Tibial nerve (tissue), 4 donors: ENCODE results near the gene CPA1. TPM values are rescaled to one million over a fixed set of nuclear protein-coding genes. Genes with fewer than 3 reads are reported as not detected.

Experiments used
- DNase-seq, 2 donors: peaks; one replicate each; pipeline ENCODE4 v3.0.0-alpha.2; 2019; ENCODE audit warnings: low spot score in 2 of 2
- H3K27ac ChIP-seq, 4 donors: fragments of 200-600 bp; sonication (generic) in 3 of 4; one replicate each; pipeline ENCODE4 v1.5.1; 2017 to 2019; ENCODE audit warnings: mild to moderate bottlenecking in 1 of 4
- H3K27me3 ChIP-seq, 2 donors: fragments of 200-600 bp; sonication (generic) in 1 of 2; one replicate each; pipeline versions ENCODE4 v1.5.1 to v1.6.0; 2017 to 2019
- H3K36me3 ChIP-seq, 3 donors: fragments of 200-600 bp; sonication (generic); one replicate each; pipeline ENCODE4 v1.5.1; 2018 to 2019
- H3K4me1 ChIP-seq, 4 donors: fragments of 200-600 bp; sonication (generic) in 3 of 4; one replicate each; pipeline ENCODE4 v1.5.1; 2017 to 2019
- H3K4me3 ChIP-seq, 4 donors: fragments of 200-600 bp; sonication (generic) in 3 of 4; one replicate each; pipeline ENCODE4 v1.5.1; 2017 to 2019; ENCODE audit warnings: mild to moderate bottlenecking in 1 of 4, moderate library complexity in 1 of 4
- H3K9me3 ChIP-seq, 4 donors: fragments of 200-600 bp; sonication (generic) in 3 of 4; one replicate each; pipeline ENCODE4 v1.5.1; 2017 to 2019
- EP300 ChIP-seq, 2 donors: sonication (generic); formaldehyde crosslinking; IDR thresholded peaks; one replicate each; pipeline ENCODE4 v1.6.1; 2017; ENCODE audit warnings: antibody characterized with exemption in 2 of 2, mild to moderate bottlenecking in 1 of 2
- POLR2A ChIP-seq, 2 donors: fragments of 450-650 bp; IDR thresholded peaks; one replicate each; pipeline ENCODE4 v1.6.1; 2017; ENCODE audit warnings: antibody characterized with exemption in 2 of 2, mild to moderate bottlenecking in 2 of 2, moderate library complexity in 2 of 2
- WGBS, 2 donors: methylation state at CpG; one replicate each; pipeline ENCODE4 v1.1.5; 2018; 5-methylcytosine and 5-hydroxymethylcytosine counted together
- total RNA-seq, 4 donors: library from RNA; depleted of rRNA; stranded (reverse); fragments of >200 nt; gene quantifications; one replicate each; pipeline ENCODE4 v1.1.0, GENCODE V29; 2016
- TF ChIP-seq, protein P1 (sequence below), 5 experiments: fragments of 200-600 bp in 3 of 5; fragments of 450-650 bp in 2 of 5; sonication (generic) in 3 of 5; IDR thresholded peaks; one replicate each; pipeline ENCODE4 v1.5.1; 2016 to 2019; ENCODE audit warnings: antibody characterized with exemption in 5 of 5, mild to moderate bottlenecking in 3 of 5, moderate library complexity in 2 of 5

CPA1 gene
- total RNA-seq, 4 donors from 2014 or later: 2.9 to 37.8 (median 6.3) TPM

DNA sequence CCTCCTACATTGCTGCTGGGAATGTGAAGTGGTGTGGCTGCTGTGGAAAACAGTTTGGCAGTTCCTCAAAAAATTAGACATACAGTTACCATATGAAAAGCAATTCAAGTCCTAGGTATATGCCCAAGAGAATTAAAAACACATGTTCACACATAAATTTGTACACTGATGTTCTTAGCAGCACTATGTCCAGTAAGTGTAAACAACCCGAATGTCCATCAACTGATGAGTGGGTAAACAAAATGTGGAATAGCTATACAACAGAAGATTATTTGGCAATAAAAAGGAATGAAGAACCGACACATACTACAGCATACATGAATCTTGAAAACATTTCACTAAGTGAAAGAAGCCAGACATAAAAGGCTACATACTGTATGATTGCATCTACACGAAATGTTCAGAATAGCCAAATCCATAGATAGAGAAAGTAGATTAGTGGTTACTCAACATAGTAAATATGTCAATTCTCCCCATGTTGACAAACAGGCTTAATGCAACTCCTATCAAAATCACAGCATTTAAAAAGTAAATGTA is 43.3 kb downstream of the CPA1 start:
- H3K27ac ChIP-seq: no peak overlapping the region
- H3K4me1 ChIP-seq: peaks cover 0 to 20% (median 0%) of the 10 kb centered on the region in 4 donors
- no peak for DNase-seq
- 93 to 96% methylated on average over 3 of the region's 3 CpGs for WGBS, 2 donors
- TF ChIP-seq POLR2A (IDR thresholded peaks at IDR 0.05) (no peak), EP300 (IDR thresholded peaks at IDR 0.05) (no peak)
- TF ChIP-seq, protein P1, sequence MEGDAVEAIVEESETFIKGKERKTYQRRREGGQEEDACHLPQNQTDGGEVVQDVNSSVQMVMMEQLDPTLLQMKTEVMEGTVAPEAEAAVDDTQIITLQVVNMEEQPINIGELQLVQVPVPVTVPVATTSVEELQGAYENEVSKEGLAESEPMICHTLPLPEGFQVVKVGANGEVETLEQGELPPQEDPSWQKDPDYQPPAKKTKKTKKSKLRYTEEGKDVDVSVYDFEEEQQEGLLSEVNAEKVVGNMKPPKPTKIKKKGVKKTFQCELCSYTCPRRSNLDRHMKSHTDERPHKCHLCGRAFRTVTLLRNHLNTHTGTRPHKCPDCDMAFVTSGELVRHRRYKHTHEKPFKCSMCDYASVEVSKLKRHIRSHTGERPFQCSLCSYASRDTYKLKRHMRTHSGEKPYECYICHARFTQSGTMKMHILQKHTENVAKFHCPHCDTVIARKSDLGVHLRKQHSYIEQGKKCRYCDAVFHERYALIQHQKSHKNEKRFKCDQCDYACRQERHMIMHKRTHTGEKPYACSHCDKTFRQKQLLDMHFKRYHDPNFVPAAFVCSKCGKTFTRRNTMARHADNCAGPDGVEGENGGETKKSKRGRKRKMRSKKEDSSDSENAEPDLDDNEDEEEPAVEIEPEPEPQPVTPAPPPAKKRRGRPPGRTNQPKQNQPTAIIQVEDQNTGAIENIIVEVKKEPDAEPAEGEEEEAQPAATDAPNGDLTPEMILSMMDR (IDR thresholded peaks at IDR 0.05): no peak
- H3K4me3 ChIP-seq: no peak overlapping the region
- H3K36me3 ChIP-seq: no peaks in the 10 kb centered on the region
- H3K27me3 ChIP-seq: no peaks in the 10 kb centered on the region
- no peaks in the 10 kb centered on the region for H3K9me3 ChIP-seq

DNA sequence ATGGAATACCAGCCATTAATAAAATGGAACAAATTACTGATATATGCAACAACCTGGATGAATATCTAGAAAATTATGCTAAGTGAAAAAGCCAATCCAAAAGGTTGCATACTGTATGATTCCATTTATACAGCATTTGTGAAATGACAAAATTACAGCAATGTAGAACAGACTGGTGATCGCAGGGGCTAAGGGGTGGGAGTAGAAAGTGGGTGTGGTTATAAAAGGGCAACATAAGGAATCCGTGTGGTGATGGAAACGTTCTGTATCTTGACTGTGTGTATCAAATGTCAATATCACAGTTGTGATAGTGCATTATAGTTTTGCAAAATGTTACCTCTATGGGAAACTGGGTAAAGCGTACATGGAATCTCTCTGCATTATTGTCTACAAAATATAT is 45.5 kb downstream of the CPA1 start:
- Histone ChIP-seq H3K4me3 (no peak overlapping the region), H3K27me3 (no peaks in the 10 kb centered on the region), H3K4me1 (peaks cover 0 to 34% (median 3%) of the 10 kb centered on the region in 4 donors), H3K27ac (no peak overlapping the region), H3K36me3 (no peaks in the 10 kb centered on the region), H3K9me3 (no peaks in the 10 kb centered on the region)
- no peak for DNase-seq
- WGBS, 2 donors: 69 to 70% methylated on average over 4 of the region's 4 CpGs
- TF ChIP-seq, protein P1 (IDR thresholded peaks at IDR 0.05): no peak
- no peak for TF ChIP-seq POLR2A (IDR thresholded peaks at IDR 0.05)
- TF ChIP-seq EP300 (IDR thresholded peaks at IDR 0.05): no peak

DNA sequence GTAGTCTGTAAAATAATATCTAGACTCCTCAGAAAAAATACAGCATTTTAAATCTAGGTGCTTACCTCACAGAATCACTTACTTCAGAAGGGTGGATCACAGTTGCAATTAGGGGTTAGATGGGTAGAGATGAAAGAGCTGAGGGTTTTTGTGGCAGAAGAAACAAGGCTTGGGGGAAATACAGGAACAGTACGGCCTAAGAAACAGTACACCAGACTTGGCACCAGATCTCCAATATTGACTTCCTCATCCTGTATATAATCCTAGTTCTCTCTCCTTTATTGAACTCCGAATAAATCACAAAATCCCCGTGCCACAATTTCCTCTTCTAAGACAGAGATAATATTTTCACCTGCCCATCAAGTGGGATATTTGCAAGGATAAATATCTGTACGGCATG is 46.3 kb downstream of the CPA1 start:
- H3K4me3 ChIP-seq: no peak overlapping the region
- no peak overlapping the region for H3K27ac ChIP-seq
- 77 to 78% methylated on average over 4 of the region's 4 CpGs for WGBS, 2 donors
- H3K4me1 ChIP-seq: peaks cover 0 to 34% (median 7%) of the 10 kb centered on the region in 4 donors
- H3K36me3 ChIP-seq: no peaks in the 10 kb centered on the region
- no peak for DNase-seq
- H3K9me3 ChIP-seq: no peaks in the 10 kb centered on the region
- TF ChIP-seq POLR2A (IDR thresholded peaks at IDR 0.05) (no peak), EP300 (IDR thresholded peaks at IDR 0.05) (no peak)
- TF ChIP-seq, protein P1 (IDR thresholded peaks at IDR 0.05): no peak
- no peaks in the 10 kb centered on the region for H3K27me3 ChIP-seq

DNA sequence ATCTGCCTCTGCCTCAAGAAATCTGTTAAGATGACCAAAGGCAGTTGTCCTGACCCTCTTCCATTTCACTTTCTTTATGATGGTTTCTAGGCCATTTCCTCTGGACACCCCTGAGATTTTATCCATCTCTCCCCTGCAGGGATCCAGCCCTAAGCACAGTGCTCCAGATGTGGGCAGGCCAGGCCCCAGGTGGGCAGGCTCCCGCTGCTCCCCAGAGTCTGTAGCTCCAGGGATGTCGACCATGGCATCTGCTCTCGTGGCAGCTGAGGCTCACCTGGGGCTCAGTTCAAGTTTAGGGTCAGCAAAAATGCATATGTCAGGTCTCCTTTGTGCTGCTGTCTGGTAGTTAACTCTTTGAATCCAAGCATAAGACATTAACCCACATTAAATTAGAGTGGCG is 48.7 kb downstream of the CPA1 start:
- peaks cover 0 to 42% (median 11%) of the 10 kb centered on the region in 4 donors for H3K4me1 ChIP-seq
- no peak for TF ChIP-seq EP300 (IDR thresholded peaks at IDR 0.05)
- TF ChIP-seq POLR2A (IDR thresholded peaks at IDR 0.05): no peak
- TF ChIP-seq, protein P1 (IDR thresholded peaks at IDR 0.05): no peak
- whole genome bisulfite sequencing, 2 donors: 83 to 92% methylated on average over 4 of the region's 4 CpGs
- H3K4me3 ChIP-seq: no peak overlapping the region
- H3K27me3 ChIP-seq: no peaks in the 10 kb centered on the region
- no peak overlapping the region for H3K27ac ChIP-seq
- no peaks in the 10 kb centered on the region for H3K36me3 ChIP-seq
- H3K9me3 ChIP-seq: no peaks in the 10 kb centered on the region
- DNase-seq: no peak

DNA sequence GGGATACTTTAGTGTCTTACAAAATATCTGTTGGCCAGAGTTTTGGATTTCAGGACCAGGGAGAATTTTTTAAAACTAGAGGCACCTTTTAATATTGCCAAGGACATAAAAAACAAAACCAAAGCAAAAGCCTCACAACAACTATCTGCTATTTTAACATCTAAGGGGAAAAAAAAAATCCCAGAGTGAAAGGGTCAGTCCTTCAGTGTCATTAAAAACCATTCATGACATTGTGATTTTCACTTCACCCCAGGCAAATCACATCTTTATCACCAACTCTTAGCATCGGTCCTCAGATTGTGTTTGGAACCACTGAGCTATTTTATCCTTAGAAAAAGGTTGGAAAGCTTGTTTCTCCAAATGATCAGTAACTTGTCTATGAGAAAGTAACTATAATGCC is 49.8 kb downstream of the CPA1 start:
- WGBS, 2 donors: 16 to 17% methylated on average over 1 of the region's 1 CpG
- no peaks in the 10 kb centered on the region for H3K9me3 ChIP-seq
- peaks cover 0 to 42% (median 11%) of the 10 kb centered on the region in 4 donors for H3K4me1 ChIP-seq

More for the DNA sequence above, 49.8 kb downstream of the CPA1 start:
- TF ChIP-seq, protein P1 (IDR thresholded peaks at IDR 0.05): no peak
- TF ChIP-seq EP300 (IDR thresholded peaks at IDR 0.05) (no peak), POLR2A (IDR thresholded peaks at IDR 0.05) (no peak)
- Histone ChIP-seq H3K4me3 (peak overlapping the region in 2 of 4 donors; percentile 1 to 8), H3K27me3 (no peaks in the 10 kb centered on the region), H3K36me3 (no peaks in the 10 kb centered on the region), H3K27ac (peak overlapping the region in 2 of 4 donors; percentile 27 to 65)
- no peak for DNase-seq
